HG02852 (cell line): ENCODE measurements around the gene MYO3A.

Source experiments
- ATAC-seq: cut with Tn5 transposase; IDR thresholded peaks from one replicate; pipeline ENCODE4 v1.9.1; 2021; ENCODE audit warnings: mild to moderate bottlenecking, moderate library complexity; ENCODE audit not compliant: unreplicated experiment

MYO3A gene, protein sequence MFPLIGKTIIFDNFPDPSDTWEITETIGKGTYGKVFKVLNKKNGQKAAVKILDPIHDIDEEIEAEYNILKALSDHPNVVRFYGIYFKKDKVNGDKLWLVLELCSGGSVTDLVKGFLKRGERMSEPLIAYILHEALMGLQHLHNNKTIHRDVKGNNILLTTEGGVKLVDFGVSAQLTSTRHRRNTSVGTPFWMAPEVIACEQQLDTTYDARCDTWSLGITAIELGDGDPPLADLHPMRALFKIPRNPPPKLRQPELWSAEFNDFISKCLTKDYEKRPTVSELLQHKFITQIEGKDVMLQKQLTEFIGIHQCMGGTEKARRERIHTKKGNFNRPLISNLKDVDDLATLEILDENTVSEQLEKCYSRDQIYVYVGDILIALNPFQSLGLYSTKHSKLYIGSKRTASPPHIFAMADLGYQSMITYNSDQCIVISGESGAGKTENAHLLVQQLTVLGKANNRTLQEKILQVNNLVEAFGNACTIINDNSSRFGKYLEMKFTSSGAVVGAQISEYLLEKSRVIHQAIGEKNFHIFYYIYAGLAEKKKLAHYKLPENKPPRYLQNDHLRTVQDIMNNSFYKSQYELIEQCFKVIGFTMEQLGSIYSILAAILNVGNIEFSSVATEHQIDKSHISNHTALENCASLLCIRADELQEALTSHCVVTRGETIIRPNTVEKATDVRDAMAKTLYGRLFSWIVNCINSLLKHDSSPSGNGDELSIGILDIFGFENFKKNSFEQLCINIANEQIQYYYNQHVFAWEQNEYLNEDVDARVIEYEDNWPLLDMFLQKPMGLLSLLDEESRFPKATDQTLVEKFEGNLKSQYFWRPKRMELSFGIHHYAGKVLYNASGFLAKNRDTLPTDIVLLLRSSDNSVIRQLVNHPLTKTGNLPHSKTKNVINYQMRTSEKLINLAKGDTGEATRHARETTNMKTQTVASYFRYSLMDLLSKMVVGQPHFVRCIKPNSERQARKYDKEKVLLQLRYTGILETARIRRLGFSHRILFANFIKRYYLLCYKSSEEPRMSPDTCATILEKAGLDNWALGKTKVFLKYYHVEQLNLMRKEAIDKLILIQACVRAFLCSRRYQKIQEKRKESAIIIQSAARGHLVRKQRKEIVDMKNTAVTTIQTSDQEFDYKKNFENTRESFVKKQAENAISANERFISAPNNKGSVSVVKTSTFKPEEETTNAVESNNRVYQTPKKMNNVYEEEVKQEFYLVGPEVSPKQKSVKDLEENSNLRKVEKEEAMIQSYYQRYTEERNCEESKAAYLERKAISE (N-terminal part only)

DNA sequence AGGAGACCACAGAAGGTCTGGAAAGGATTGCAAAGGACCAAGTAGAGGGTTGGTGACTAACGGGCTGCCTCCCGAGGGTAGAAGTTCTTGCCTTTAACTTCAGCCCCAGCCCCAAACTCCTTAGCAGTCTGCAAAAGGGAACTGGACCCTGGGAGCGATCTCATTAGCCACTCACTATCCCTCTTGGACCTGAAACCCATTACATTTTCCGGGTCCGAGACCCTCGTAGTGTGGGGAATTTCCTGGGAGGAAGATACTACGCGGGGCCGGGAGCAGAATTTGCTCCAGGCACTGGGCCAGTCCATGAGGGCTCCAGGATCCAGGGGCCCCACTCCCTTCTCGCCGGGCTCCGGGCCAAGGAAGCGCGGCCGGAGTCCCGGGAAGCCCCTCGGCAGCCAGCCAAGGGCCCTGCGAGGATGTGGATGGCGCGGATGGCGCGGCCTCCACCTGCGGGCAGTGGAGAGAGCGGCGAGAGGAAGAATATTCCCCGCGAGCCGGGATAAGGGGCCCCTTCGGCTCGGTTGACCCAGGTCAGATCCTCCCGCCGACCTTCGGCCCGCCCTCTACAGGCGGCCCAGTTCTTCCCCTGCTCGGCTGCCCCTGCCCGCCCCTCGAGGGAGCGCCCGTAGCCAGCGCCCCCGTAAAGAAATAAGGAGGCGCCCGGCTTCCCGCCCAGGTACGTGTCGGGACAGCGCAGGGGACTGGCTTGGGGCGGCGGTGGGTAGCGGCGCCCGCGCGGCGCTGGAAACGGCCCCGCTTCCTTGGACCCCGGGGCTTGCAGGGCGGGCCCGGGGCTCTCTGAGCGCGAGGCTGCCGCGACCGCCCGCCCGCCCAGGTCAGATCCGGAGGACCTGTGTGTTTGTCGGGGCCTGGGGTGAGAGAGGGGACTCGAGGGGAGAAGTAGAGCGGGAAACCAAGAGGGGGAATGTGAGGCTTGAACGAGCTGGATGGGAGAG, at the start of gene MYO3A:
TSS of gene MYO3A (plus strand) at position 577 of the 956 bp plus-strand sequence. CDS start 17,882 bp downstream, outside the sequence.
- no peak for ATAC-seq

DNA sequence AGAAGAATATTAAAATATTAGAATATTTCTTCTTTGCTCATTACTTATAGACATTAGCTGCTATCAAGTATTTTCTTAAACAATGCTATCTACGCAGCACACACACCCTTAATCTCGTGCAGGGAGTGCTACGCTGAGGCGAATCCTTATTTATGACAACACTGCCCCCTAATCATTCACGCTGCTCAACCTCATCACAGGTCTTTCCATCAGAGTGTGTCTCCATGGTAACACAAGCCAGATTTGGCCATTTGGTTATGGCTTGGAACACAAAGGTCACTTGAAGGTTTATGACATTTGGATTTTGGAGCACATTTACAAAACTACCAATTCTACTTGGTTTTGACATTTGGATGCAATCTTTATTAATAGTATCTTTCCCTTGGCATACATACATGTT, 45.4 kb upstream of the MYO3A start:
- ATAC-seq, result no peak

DNA sequence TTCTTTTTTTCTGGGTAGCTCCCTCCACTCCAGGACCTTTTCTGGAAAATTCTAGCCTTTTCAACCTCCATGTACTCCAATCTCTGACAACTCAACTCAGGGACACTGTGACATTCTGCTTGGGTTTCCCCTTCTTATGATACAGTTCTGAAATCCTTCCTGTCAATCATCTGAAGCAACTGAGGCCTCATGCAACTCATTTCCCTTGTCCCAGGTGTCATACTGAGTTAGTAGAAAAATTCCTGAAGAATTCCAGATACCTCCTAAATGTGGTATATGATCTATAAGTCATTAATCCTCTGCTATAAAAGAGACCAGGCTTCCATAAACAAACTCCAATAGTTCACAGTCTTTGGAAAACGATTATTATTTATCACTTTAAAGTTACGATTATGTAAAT, 43.0 kb upstream of the MYO3A start:
- ATAC-seq, result no peak

DNA sequence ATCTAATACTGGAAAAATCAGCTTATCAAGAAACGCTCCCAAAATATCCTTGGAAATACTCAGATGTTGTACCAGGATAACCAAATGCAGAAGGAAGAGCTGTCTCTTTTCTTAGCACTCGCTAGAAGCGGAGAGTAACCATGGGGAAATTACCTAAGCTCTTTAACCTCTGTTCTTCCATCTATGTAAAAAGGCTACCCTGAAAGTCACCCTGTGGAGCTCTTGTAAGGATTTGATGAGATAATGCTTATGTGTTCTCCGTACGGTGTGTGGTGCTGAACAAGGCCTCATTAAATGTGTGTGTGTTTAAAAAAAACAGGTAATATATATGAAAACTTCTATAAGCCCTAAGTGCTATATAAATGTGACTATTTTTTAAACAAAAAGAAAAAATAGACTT, 38.2 kb upstream of the MYO3A start:
- no peak for ATAC-seq

DNA sequence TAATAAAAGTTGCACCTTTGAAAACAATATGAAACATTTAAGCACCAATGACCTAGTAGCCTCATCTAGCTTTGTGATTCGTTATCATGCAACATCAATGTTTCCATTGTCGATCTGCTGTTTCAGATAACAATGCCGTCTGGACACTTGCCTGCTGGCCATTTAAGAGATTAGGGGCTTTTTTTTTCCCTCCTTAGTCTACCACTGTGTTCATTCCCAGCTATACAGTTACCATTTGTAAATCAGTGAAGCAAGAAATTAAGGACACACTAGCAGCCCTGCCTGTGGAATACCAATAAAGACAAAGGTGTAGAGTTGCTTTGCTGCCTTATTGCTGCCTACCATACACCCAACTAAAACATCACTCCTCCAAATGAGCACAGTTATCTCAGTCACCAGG, 37.6 kb upstream of the MYO3A start:
- ATAC-seq, result no peak

DNA sequence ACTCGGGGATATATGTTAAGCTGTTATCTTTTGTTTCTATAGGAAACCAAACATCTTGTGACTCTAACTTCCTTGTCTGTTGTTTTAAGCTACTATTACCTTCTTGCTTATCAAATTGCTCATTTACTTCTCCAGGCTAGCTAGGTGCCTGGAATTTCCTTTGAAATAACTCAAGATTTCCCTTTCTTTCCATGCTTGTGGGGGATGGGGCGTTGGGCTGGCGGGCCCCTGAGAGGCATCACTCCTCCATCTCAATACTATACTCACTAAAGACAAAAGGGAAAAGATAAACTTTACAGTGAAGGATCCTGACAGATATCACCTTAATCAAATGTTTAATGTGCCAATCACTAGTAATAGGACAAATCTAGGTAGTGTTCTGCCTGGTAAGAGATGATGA, 34.7 kb upstream of the MYO3A start:
- no peak for ATAC-seq

DNA sequence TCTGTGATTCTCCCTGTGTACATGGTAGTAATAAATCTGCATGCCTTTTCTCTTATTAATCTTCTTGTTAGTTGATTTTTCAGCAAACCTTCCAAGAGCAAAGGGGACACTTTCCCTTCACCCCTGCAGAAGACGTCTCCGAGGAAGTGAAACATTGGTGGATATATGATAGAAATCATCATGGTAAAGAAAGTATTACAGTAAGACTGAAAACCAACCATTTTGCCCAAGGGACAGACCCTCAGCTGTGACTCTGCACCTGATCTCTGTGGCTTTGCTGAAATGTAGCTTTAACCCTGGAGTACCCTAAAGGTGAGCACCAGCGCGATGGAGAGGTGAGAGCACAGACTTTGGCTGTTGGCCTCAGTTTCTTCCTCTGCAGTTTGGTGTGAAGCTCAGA, 32.8 kb upstream of the MYO3A start:
- ATAC-seq, result no peak

DNA sequence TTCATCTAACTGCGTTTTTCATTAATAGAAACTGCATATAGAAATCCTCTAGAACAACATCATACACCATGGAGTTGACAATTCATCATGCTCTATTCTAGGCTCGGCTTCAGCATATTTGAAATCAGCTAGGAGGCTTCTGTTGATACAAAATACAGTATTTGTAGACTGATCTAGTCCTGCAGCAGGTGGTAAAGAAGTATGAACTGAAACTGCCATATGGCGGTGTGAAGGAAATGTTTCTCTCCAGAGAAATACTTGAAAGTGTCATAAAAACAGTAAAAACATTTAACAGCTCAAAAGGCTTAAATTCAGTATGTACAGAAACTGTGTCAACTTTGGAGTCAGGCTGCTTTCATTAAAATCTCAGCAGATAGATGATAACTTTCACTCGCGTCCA, 32.0 kb upstream of the MYO3A start:
- ATAC-seq, result peak; percentile 57

DNA sequence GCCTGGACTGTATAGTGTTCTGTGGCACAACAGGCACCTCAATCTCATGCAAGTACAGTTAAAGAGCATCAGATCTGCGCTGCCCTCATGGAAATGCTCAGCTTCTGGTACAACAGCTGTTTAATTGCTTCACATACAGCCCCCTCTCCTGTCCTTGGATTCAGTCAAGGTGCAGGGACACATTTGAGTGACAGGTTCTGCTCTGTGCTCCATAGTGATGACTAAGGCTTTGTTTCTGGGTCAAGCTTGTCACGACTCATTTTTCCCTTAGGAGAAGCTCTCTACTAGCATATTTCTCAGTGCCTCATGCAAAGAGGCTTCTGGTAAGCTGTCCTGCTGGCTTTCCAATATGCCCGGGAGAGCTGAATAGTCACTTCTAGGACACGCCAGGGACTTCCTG, 26.8 kb upstream of the MYO3A start:
- no peak for ATAC-seq

DNA sequence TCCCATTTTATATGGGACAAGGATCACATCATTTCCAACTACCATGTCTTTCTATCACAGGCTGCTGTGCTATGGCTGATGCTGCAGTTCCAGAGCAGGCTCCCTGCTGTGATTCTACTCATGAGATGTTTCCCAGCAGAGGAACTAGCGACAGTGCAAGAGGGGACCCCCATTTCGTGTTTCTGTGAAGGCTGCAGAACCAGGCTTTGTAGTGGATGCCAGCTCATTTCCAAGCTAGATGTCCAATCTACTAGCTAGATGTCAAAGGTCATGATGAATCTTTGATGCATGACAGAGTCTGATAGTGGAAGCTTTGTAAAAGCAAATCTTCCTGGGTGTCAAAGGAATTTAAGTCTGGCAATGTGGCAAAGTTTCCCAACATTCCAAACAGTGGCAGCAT, 21.2 kb upstream of the MYO3A start:
- ATAC-seq, result no peak

DNA sequence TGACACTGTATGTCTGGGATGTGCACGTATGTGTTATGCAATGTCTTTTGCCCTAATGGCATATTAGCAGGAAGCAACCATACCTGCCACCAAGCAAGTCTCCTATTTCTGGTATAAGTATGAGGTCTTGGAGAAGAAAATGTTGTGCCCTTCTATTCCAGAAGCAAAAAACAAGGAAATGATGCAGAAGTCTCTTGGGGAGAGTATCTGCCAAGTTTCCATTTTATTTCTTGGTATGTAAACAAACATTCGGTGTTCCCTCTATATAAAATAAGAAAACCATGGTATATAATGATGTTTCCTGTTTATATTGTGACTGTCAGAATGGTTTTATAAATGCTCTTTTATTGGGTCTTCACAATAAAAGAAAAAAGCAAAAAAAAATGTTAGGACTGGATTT, 19.3 kb upstream of the MYO3A start:
- no peak for ATAC-seq

DNA sequence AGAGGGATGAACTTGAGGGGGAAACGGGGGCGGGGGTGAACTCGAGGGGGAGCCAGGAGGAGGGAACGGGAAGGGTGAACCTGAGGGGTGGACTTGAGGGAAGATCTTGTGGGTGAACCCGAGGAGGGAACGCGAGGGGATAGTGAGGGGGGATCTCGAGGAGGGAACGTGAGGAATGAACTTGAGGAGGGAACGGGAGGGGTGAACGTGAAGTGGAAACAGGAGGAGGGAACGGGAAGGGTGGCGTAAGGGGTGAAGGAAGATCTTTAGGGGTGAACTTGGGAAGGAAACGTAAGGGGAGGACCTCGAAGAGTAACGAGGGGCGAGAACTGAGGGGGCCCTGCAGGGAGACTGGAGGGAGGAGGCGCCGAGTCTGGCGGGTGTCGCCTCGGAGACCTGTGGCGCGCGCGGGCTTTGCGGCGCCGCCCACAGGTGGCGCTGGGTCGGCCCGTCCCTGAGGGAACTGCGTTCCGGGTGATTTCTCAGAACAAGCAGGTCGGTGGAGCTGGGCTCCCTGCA, 651 bp downstream of the MYO3A start:
- no peak for ATAC-seq

DNA sequence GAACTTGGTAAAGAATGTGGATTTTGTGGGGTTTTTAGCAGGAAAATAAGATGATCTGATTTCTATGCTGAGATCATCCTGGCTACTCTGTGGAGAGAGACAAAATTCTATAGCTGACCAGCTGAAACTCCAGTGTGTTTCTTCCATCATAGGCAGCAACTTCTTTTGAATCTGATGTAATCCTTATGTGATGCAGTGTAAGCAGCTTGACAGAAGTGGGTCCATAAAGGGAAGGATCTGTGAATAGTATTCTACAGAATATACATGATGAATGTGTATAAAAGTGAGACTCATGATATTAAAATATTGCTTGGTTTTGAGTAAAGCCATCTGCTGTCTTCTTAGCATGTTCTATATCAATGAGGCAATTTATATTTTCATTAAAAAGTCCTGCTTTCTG, 4.4 kb downstream of the MYO3A start:
- ATAC-seq, result no peak

DNA sequence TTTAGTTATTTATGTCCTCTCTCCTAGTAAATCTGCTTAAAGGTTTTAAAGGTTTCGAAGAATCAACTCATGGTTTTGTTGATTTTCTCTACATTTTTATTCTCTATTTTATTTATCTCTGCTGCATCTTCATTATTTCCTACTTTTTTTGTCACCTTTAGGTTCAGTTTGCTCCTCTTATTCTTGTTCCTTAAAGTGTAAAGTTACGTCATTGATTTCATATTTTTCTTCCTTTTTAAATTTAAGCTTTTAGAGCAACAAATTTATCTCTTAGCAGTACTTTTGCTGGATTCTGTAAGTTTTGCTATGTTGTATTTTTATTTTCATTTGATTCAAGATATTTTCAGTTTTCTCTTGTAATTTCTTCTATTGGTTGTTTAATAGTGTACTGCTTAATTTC, 10.7 kb downstream of the MYO3A start:
- no peak for ATAC-seq

DNA sequence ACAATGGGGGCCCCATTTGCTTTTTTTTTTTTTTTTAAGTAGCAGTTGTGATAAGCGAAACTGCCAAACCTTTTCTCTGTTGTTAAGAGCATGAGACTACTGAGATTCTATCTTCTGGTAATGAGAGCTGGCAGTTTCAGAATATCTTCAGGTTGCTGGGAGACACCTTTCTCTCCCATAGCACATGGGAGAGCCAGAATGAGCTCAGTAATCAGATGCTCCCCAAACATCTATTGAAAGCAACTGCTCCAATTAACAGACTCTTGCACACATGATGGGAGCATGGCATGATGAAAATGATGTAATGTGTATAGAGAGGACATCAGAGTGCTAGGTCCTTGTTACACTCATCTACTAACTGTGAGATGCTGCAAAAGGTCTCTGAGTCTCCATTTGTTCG, 18.8 kb downstream of the MYO3A start:
- ATAC-seq, result peak; percentile 79

DNA sequence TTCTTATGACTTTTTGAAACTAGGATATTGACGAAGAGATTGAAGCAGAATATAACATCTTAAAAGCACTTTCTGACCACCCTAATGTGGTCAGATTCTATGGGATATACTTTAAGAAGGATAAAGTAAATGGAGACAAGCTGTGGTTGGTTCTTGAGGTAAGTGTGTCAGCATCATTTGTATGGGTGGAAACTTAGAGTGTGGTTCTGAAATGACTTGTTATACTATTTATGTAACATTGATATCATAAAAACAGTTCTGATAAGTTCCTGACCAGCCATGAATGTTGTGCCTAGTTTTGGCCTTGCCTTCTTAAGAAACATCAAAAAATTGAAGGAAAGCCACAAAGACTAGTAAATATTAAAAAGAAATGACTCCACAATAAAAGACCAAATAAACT, 20.8 kb downstream of the MYO3A start:
- no peak for ATAC-seq

DNA sequence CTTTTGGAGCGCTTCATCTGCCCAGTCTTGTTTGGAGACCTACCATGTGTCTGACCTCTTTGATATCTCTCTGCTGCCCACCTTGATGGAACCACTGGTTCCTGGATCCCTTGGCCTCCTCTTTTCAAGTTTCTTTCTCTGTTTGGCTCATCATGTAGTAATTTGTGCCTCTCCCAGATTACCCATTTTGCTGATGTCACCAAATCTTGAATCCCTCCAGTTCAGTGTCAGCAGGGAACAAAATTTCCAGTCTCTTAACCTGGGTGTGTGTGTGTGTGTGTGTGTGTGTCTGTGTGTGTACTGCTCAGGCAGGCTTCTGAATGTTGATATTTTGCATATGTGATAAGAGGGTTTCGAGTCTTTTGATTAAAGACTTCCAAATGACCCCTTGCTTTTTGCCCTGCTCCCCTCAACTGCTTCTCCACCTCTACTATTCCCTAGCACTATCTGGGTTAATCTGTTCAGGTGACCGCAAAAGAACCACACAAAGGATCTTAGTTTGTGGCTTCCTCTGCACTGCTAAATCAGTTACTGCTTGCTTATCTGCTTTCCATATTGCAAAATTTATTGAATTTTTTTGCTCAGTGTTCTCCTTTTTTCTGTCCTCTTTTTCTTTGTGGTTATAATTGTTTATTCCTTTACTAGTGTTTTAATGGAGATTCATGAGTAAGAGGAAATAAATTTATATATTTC, 25.7 kb downstream of the MYO3A start:
- no peak for ATAC-seq

DNA sequence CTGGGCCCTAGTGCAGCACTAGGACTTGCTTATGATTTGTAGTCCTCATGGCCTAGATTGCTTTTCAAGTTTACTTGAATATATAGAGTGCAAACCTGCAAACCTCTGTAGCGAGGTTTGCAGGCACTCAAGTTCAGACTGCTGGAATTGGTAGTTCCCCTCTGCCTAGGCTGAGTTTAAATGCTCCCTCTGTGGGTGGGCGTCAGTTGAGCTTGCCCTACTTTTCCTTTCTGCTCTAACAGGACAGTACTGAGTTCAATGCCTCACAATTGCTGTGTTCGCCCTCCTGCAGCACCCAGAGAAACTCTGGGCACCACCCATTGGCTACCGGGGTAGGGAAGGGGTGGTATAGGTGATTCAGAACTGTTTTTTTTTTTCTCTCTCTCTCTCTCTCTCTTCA, 31.6 kb downstream of the MYO3A start:
- no peak for ATAC-seq

DNA sequence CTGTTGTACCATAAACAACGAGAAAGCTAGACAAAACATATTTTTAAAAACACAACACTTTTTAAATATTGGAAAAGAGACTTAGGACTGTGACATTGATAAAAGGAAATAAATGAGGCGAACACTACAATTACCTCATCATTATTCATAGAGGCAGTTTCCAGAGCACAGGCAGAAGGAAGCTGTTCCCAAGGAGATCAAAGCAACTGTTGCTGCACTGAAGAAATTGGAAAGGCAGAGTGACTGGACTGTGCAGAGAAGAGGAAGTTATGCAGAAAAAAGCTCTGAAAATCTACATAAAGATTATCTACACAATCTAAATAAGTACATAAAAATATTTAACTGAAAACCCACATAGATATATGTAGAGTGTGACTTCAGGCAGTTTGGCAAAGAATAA, 32.8 kb downstream of the MYO3A start:
- no peak for ATAC-seq
